Stimulated activated CD4-positive, alpha-beta T cell treated with anti-CD3 and anti-CD28 coated beads, Interleukin-2, amount 100 ng/mL, for 24 hours (primary cell): ENCODE measurements around the gene TTLL5.

Source experiments
- DNase-seq, 2 donors: peaks; one replicate each; pipeline ENCODE4 v3.0.0-alpha.2; 2020

The TTLL5 gene, protein sequence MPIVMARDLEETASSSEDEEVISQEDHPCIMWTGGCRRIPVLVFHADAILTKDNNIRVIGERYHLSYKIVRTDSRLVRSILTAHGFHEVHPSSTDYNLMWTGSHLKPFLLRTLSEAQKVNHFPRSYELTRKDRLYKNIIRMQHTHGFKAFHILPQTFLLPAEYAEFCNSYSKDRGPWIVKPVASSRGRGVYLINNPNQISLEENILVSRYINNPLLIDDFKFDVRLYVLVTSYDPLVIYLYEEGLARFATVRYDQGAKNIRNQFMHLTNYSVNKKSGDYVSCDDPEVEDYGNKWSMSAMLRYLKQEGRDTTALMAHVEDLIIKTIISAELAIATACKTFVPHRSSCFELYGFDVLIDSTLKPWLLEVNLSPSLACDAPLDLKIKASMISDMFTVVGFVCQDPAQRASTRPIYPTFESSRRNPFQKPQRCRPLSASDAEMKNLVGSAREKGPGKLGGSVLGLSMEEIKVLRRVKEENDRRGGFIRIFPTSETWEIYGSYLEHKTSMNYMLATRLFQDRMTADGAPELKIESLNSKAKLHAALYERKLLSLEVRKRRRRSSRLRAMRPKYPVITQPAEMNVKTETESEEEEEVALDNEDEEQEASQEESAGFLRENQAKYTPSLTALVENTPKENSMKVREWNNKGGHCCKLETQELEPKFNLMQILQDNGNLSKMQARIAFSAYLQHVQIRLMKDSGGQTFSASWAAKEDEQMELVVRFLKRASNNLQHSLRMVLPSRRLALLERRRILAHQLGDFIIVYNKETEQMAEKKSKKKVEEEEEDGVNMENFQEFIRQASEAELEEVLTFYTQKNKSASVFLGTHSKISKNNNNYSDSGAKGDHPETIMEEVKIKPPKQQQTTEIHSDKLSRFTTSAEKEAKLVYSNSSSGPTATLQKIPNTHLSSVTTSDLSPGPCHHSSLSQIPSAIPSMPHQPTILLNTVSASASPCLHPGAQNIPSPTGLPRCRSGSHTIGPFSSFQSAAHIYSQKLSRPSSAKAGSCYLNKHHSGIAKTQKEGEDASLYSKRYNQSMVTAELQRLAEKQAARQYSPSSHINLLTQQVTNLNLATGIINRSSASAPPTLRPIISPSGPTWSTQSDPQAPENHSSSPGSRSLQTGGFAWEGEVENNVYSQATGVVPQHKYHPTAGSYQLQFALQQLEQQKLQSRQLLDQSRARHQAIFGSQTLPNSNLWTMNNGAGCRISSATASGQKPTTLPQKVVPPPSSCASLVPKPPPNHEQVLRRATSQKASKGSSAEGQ (N-terminal part only)

GRCh38 chr14:75660630-75661498, at the start of gene TTLL5, which contains the start of gene ERG28:
Gene TTLL5 (plus strand): TSS chr14:75661246. CDS start chr14:75663150, 1,904 bp downstream.
Gene ERG28 (minus strand): TSS chr14:75660876. CDS start chr14:75657502, 3,374 bp downstream.
- DNase-seq: peak; percentile 95 to 96

DNA sequence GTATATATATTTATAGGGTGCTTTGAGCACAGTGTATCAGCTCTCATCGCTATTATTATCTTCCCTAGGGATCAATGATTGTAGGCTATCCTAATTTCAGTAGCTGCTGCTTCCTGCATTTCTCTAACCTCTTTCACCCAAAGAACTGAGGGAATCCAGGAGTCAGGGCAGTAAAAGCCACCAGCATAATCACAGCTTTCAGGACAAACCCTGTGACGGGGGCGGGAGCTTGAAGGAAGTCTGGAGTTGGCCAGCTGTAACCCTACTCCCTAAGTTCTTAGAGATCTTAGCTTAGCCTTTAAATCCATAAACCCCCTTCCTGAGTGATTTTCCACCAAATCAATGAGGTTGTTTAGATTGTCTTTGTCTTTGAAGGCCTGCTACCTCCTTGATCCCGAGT, 48.9 kb upstream of the TTLL5 start:
- DNase-seq: no peak

- DNase-seq: no peak
These were observed 46.9 kb upstream of the TTLL5 start for GRCh38 chr14:75614179-75614578.

DNA sequence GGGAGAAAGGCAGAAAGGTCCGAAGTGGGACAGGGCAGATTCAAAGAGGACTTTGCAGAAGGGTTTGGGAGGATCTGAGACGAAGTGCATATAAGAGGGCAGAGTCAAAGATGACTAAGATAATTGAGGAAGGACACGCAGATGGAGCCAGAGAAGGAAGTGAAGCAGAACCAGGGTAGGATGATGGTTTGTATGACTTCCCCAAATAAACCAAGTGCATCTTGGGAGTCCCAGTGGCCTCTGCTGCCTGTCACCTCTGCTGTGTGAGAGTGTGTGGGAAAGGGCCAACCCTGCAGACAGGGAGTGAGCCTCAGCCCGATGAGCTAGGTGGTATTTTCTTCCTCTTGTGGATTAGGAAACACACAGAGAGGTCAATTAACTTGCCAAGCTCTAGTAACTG, 45.8 kb upstream of the TTLL5 start:
- no peak for DNase-seq

DNA sequence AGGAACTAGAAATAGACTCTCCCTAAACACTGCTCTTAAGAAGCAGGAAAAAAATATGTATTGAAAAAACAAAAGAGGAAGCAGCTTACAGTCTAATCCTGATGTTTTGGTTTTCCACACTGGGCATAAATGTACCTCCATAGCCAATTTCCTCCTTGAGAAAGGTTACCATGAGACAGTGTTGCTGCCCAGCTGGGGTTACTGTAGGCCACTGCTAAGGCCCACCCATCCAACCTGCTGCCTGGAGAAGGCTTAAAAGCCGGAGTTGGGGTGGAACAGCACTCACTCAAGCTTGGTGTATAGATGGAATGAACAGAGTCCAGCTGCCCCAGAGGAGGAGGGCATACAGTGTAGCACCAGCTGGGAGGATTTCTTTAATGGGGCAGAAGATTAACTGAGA, 41.5 kb upstream of the TTLL5 start:
- DNase-seq: no peak

DNA sequence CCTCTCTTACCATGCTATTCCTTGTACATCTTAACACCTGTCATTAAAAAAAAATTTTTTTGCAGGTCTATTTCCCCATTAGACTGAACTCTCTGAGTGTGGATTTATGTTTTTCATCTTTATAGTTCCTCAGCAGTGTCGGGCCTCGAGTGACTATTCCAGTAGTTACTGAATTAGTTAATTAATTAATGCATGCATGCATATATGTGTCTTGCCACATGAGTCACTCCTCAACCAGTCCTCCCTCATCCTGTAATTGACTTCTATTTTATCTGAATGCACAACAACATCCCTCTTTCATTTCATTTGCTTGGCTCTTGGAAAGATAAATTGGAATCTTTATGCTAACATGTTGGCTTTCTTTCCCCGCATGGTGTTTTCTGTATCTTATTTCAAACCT, 36.0 kb upstream of the TTLL5 start:
- no peak for DNase-seq

DNA sequence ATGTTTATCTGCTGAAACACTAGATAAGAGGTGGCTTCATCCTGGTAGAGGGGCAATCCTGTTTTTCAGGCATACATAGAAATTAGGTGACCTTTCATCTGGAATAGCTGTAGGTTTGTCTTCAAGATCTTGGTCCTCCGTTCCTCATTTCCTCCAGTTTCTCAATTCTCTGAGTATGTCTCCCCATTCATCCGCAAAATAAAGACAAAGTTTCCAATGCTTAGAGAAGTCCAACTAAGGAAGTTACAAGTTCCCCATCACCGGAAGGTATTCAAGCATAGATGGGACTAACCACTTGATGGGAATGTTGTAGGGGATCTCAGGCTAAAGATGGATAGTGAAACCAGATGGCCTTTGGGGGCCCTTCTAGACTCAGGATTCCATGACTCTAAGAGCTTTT, 34.6 kb upstream of the TTLL5 start:
- DNase-seq: no peak

DNA sequence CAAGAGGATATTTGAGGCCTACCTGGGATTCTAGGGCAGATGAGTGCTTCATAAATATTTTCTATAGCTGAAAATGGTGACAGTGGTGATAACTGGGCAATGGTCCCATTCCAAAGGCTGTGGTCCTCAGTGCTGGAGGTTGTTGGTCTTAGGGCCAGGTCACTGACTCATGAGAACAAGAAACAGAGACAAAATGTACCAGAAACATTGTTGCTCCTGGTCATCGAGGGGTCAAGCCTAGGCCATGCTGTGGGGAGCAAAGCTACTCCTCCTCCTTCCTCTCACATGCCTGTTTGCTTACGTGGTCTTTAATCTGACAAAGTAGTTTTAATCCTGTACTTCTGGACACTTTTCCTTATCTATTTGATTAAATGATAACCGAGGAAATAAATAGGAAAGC, 34.2 kb upstream of the TTLL5 start:
- DNase-seq: no peak

DNA sequence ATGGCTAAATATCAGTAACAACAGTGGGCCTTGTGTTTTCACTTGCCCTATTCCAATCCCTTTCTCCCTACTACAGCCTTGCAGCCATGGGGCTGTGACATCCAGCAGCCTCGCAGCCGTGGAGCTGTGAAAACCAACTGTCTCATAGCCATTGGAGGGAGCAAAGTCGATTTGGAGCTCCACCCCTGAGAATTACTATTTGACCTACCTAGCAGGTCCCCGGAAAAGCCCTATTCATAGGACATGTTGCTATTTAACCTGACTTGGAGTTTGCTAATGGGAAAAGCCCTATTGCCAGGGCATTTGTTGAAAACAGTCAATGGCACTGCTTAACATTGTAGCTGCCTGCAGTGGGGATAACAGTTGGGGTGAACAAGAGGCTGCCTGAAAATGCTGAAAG, 33.6 kb upstream of the TTLL5 start:
- DNase-seq: no peak

DNA sequence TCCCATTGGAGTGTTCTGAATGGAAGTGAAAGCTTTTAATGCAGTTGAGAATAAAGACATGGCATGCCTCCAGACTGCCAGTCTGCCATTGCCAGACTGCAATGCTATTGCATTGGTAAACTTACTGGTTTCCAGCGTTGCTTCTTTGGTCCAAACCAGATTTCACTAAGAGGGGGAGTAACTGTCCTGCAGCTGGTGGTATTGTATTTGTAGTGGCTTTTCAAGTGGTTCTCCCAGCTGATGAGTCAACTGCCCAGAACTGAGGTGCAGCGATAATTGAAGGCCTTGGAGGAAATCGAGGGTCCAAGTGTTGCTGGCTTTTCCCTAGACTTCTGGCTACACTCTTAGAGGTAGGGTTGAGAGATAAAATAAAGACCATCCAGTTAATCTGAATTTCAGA, 32.2 kb upstream of the TTLL5 start:
- no peak for DNase-seq

- DNase-seq: no peak
These were observed 30.2 kb upstream of the TTLL5 start for GRCh38 chr14:75630695-75631452.

DNA sequence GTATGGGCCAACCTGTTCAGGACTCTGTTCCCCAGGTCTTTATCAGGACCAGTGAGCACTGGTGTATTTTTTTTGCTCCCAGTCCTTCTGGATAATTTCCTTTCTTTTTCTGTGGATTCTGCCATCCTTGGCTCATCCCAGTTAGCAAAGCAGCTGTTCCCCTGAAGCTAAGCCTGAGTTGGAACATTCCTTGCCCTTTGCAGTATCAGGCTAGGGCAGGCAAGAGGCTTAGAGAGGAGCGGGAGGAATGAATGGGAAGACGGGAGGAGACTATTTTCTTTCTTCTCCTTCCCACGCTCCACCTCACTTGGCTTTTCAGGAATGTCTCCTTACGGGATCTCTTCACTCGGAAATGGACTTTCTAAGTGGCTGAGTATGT, 29.6 kb upstream of the TTLL5 start:
- no peak for DNase-seq

DNA sequence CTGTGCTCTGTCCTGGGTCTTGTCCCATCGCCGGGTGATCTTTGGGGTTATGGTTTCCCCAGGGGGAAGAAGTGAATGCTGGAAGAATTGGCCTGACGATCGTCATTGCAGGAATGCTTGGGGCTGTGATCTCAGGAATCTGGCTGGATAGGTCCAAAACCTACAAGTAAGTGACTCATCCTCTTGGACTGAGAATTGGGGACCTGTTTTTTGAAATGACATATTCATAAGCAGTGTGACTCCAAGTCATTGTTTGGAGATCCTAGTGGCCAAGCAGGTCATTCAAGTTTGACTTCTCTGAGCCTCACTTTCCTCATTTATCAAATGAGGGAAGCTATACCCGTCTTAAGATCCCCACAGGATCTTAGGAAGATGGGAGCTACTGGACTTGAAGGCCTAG, 26.2 kb upstream of the TTLL5 start:
- DNase-seq: no peak

GRCh38 chr14:75636100-75636692, 24.9 kb upstream of the TTLL5 start:
- no peak for DNase-seq

DNA sequence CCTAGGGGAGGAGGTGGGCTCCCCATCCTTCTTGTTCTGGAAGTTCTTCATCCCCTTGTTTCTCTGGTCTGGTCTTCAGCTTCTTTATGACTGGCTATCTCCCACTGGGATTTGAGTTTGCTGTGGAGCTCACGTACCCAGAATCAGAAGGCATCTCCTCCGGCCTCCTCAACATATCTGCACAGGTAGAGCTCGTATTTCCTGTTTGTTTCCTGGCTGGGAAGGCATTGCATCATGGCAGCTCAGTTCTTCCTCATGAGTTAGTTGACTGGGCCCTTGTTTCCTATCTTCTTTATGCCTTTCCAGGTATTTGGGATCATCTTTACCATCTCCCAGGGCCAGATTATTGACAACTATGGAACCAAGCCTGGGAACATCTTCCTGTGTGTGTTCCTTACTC, 20.2 kb upstream of the TTLL5 start:
- no peak for DNase-seq

DNA sequence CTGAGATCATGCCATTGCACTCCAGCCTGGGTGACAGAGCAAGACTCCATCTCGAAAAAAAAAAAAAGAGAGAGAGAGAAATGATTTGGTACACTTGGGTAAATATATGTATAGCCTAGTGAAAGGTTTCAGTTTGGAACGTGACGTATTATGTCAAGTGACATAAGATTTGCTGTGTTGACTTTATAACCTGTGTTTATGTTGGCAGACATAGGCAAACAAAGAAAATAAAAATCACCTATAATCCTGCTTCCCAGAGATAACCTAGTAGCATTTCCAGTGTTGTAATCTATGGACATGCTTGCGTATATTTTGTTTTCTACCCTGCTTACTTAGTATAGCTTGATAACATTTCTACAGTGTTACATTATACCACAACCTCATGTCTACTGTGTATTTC, 17.1 kb upstream of the TTLL5 start:
- DNase-seq: no peak

DNA sequence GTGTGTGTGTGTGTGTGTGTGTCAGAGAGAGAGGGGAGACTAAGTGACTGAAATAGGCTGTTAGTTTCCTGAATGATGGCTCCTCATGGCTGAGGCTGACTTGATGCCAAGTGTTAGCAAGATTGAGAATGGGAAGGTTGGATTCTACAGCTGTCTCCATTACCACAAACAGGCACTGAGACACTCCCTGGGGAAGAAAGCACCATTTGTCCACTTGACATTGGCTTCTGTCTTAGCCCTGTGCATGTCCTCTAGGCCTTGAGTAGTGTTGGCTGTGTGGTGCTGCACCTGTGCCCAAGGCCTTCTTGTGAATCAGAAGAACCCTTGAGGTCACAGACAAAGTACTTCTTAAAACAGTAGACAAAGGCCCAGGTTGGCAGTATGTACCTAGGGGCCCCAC, 16.0 kb upstream of the TTLL5 start:
- no peak for DNase-seq

DNA sequence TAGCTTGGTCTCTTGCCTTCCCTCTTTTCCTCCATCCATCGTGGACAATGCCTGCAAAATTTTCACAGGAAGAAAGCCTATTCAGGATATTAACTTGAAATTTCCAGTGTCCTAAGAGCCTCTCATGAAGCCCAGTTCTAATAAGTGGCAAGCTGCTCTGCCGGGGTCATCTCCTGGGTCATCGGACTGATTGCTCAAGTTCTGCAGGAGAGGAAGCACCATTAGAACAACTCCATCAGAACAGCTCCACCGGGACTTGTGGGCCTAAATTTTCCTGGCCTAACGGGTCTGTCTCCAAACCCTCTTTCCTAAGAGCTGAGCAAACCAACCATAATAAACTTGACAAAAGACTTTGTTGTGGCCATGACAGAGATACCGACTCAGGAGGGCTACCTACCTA, 14.3 kb upstream of the TTLL5 start:
- DNase-seq: no peak

DNA sequence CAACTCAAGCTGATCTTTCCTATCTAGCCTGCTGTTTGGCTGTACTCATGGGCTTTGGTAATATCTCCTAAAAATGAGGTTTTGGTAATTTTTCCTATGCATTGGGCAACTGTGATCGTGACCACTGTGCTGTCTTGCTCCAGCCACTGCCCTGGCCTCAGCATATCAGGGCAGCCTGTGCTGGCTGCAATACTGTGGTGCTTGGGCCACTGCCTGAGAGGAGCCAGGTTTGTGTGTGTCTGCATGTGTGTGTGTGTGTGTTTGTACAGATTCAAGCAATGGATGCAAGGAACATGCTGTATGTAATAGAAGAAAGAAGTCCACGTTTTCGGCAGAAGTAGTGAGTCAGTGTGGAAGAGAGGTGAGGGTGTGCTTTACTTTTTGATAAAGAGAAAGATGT, 13.4 kb upstream of the TTLL5 start:
- DNase-seq: no peak

- DNase-seq: no peak
These were observed 12.8 kb upstream of the TTLL5 start for GRCh38 chr14:75648066-75648838.
